A549 treated with CpdA at 1 μM for 4 hours (cell line): ENCODE measurements around the gene MSN. TPM values are rescaled to one million over a fixed set of nuclear protein-coding genes. Genes with fewer than 3 reads are reported as not detected.

Experiments
- total RNA-seq: library from RNA; stranded (reverse); fragments of 200-300 nt; extraction: Qiagen RNA extraction; gene quantifications from 5 replicates; pipeline ENCODE4 v1.2.3, GENCODE V29; 2022; ENCODE audit warnings: low read depth

Gene MSN
- total RNA-seq: 234 to 318 TPM (median 274 TPM) in 5 replicates

DNA sequence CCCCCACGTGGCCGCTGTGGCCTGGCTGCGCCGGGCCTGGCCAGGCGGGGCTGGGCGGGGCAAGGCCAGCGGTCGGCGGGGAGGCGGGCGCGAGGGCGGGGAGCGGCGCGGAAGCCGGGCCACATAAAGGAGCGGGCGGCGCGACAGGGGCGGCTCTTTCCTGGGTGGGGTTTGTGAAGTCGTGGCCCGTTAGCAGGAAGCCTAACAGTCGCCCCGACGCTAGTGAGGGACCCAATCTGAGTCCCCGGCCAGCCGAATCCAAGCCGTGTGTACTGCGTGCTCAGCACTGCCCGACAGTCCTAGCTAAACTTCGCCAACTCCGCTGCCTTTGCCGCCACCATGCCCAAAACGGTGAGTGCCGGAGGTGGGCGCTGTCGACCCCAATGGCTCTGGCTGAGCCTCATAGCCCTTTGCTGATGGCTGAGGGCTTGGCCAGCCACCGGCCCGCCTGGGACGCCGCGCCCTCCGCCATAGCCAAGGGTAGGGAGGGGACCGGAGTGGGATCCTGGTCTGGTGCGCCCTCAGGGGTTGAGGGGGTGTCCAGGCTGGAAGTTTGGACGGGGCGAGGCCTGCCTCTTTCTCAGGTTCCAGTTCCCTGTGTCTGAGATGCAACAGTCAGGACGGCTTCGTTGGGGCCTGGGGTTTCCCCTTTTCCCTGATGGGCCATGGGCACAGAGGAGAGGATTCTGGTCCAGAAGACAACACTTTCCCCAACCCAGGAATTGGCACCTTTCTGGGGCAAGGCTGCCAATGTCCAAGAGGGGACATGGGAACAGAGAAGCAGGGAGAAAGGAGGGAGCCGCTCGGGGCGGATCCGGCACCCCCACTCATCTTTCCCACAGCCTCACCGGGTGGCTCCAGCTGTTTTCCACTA lies at the start of gene MSN:
Gene MSN, plus strand, starts transcription at position 152 of the 874 bp plus-strand sequence. Its CDS starts 188 bp downstream, at position 340.

Other genes starting within 250 kb of the MSN start
- gene LAS1L, start 132.9 kb upstream of the MSN start, total RNA-seq: 65.8 to 69.7 TPM (median 66.9 TPM) in 5 replicates